ENCODE data around the gene GRIN1. TPM values are rescaled to one million over a fixed set of nuclear protein-coding genes. Genes with fewer than 3 reads are reported as not detected.

The GRIN1 gene
- total RNA-seq, 1 donor from 2014 or later: not detected

- no peak for DNase-seq (ENCODE audit: low read depth in 2 of 2)
Observed at GRCh38 chr9:137148242-137148641, 9.3 kb downstream of the GRIN1 start.

- no peak for DNase-seq (ENCODE audit: low read depth in 2 of 2)
Observed at GRCh38 chr9:137148661-137149060, 9.7 kb downstream of the GRIN1 start.

- DNase-seq (ENCODE audit: low read depth in 2 of 2): no peak
Observed at GRCh38 chr9:137149363-137149762, 10.4 kb downstream of the GRIN1 start.

GRCh38 chr9:137149942-137150616 is 11.1 kb downstream of the GRIN1 start:
- no peak for DNase-seq (ENCODE audit: low read depth in 2 of 2)

GRCh38 chr9:137150617-137151457 is 11.9 kb downstream of the GRIN1 start:
- peak in 1 of 2 donors; percentile 72 for DNase-seq (ENCODE audit: low read depth in 2 of 2)

GRCh38 chr9:137152844-137153405 is 14.0 kb downstream of the GRIN1 start:
- DNase-seq (ENCODE audit: low read depth in 2 of 2): no peak

GRCh38 chr9:137156567-137157375 is 17.8 kb downstream of the GRIN1 start:
- peak in 1 of 2 donors; percentile 47 for DNase-seq (ENCODE audit: low read depth in 2 of 2)

- no peak for DNase-seq (ENCODE audit: low read depth in 2 of 2)
Observed at GRCh38 chr9:137157618-137158415, 18.9 kb downstream of the GRIN1 start.

- DNase-seq (ENCODE audit: low read depth in 2 of 2): no peak
Observed at GRCh38 chr9:137158625-137159024, 19.7 kb downstream of the GRIN1 start.

GRCh38 chr9:137159105-137160053 is 20.4 kb downstream of the GRIN1 start:
- DNase-seq (ENCODE audit: low read depth in 2 of 2): no peak

GRCh38 chr9:137160054-137160425 is 21.1 kb downstream of the GRIN1 start:
- no peak for DNase-seq (ENCODE audit: low read depth in 2 of 2)

GRCh38 chr9:137160716-137161557 is 22.0 kb downstream of the GRIN1 start:
- DNase-seq (ENCODE audit: low read depth in 2 of 2): no peak

- DNase-seq (ENCODE audit: low read depth in 2 of 2): no peak
Observed at GRCh38 chr9:137161558-137162486, 22.9 kb downstream of the GRIN1 start.

GRCh38 chr9:137162505-137163364 is 23.8 kb downstream of the GRIN1 start:
- no peak for DNase-seq (ENCODE audit: low read depth in 2 of 2)

- peak in 1 of 2 donors; percentile 24 for DNase-seq (ENCODE audit: low read depth in 2 of 2)
Observed at GRCh38 chr9:137163365-137163715, 24.4 kb downstream of the GRIN1 start.

- DNase-seq (ENCODE audit: low read depth in 2 of 2): no peak
Observed at GRCh38 chr9:137163805-137164204, 24.9 kb downstream of the GRIN1 start.
